ENCODE data around the gene POMT2. TPM values are rescaled to one million over a fixed set of nuclear protein-coding genes. Genes with fewer than 3 reads are reported as not detected.

The POMT2 gene
- total RNA-seq, 1 donor from 2014 or later, result 46.8 TPM

GRCh38 chr14:77231721-77232120 is 89.0 kb downstream of the POMT2 start:
- no peak for DNase-seq (ENCODE audit: low read depth, low spot score)
- Mint-ChIP-seq H3K36me3 (ENCODE audit: low read depth) (no peaks in the 10 kb centered on the region), H3K27me3 (ENCODE audit: low read depth) (no peaks in the 10 kb centered on the region), H3K4me1 (no peaks in the 10 kb centered on the region), H3K27ac (ENCODE audit: unreplicated experiment) (no peak overlapping the region), H3K9me3 (peaks cover 2% of the 10 kb centered on the region), H3K4me3 (no peak overlapping the region)
- no peak for TF ChIP-seq CTCF (conservative IDR thresholded peaks at IDR 0.05)

- peaks cover 2% of the 10 kb centered on the region for H3K9me3 Mint-ChIP-seq
- H3K27me3 Mint-ChIP-seq (ENCODE audit: low read depth), result no peaks in the 10 kb centered on the region
- no peak for TF ChIP-seq CTCF (conservative IDR thresholded peaks at IDR 0.05)
- no peak overlapping the region for H3K4me3 Mint-ChIP-seq
- DNase-seq (ENCODE audit: low read depth, low spot score), result no peak
- H3K27ac Mint-ChIP-seq (ENCODE audit: unreplicated experiment), result no peak overlapping the region
- H3K4me1 Mint-ChIP-seq, result no peaks in the 10 kb centered on the region
- H3K36me3 Mint-ChIP-seq (ENCODE audit: low read depth), result no peaks in the 10 kb centered on the region
These were observed 89.8 kb downstream of the POMT2 start for GRCh38 chr14:77230914-77231313.

- peaks cover 2% of the 10 kb centered on the region for H3K9me3 Mint-ChIP-seq
- H3K27me3 Mint-ChIP-seq (ENCODE audit: low read depth), result no peaks in the 10 kb centered on the region
- DNase-seq (ENCODE audit: low read depth, low spot score), result no peak
- no peak overlapping the region for H3K27ac Mint-ChIP-seq (ENCODE audit: unreplicated experiment)
- TF ChIP-seq CTCF (conservative IDR thresholded peaks at IDR 0.05), result no peak
- H3K4me3 Mint-ChIP-seq, result no peak overlapping the region
- no peaks in the 10 kb centered on the region for H3K36me3 Mint-ChIP-seq (ENCODE audit: low read depth)
- H3K4me1 Mint-ChIP-seq, result no peaks in the 10 kb centered on the region
These were observed 92.6 kb downstream of the POMT2 start for GRCh38 chr14:77228056-77228455.

GRCh38 chr14:77225892-77226557 is 94.7 kb downstream of the POMT2 start:
- H3K36me3 Mint-ChIP-seq (ENCODE audit: low read depth), result no peaks in the 10 kb centered on the region
- no peak for TF ChIP-seq CTCF (conservative IDR thresholded peaks at IDR 0.05)
- H3K27me3 Mint-ChIP-seq (ENCODE audit: low read depth), result peaks cover 14% of the 10 kb centered on the region
- no peak for DNase-seq (ENCODE audit: low read depth, low spot score)
- H3K4me1 Mint-ChIP-seq, result no peaks in the 10 kb centered on the region
- peak overlapping the region; percentile 93 for H3K27ac Mint-ChIP-seq (ENCODE audit: unreplicated experiment)
- peaks cover under 1% of the 10 kb centered on the region for H3K9me3 Mint-ChIP-seq
- no peak overlapping the region for H3K4me3 Mint-ChIP-seq

- no peaks in the 10 kb centered on the region for H3K9me3 Mint-ChIP-seq
- H3K4me1 Mint-ChIP-seq, result no peaks in the 10 kb centered on the region
- peaks cover 14% of the 10 kb centered on the region for H3K27me3 Mint-ChIP-seq (ENCODE audit: low read depth)
- no peaks in the 10 kb centered on the region for H3K36me3 Mint-ChIP-seq (ENCODE audit: low read depth)
- no peak overlapping the region for H3K4me3 Mint-ChIP-seq
- no peak overlapping the region for H3K27ac Mint-ChIP-seq (ENCODE audit: unreplicated experiment)
- no peak for DNase-seq (ENCODE audit: low read depth, low spot score)
- no peak for TF ChIP-seq CTCF (conservative IDR thresholded peaks at IDR 0.05)
These were observed 95.4 kb downstream of the POMT2 start for GRCh38 chr14:77225254-77225653.

Small RNA genes lying within 50 kb of the gene (microRNA-seq; reads per million reads assigned to microRNA genes)
- gene MIR1260A, result not detected

Other genes starting within 250 kb of the POMT2 start
- 28.7 and 29.8 TPM in 2 replicates for gene CIPC, start 222.6 kb downstream of the POMT2 start, total RNA-seq
- 5.6 and 5.9 TPM in 2 replicates for gene ZDHHC22, start 179.1 kb downstream of the POMT2 start, total RNA-seq
- gene TMEM63C, start 139.1 kb downstream of the POMT2 start, total RNA-seq, result 0.59 and 0.91 TPM in 2 replicates
- not detected in 2 replicates for gene NGB, start 49.7 kb downstream of the POMT2 start, total RNA-seq
- 24.5 and 27.3 TPM in 2 replicates for gene GSTZ1, start 153 bp upstream of the POMT2 start, total RNA-seq
- gene TMED8, start 56.2 kb upstream of the POMT2 start, total RNA-seq, result 19.1 and 20.2 TPM in 2 replicates
- gene SAMD15, start 56.5 kb upstream of the POMT2 start, total RNA-seq, result 4.3 and 7.8 TPM in 2 replicates
- gene NOXRED1, start 102.6 kb upstream of the POMT2 start, total RNA-seq, result 0.47 and 0.48 TPM in 2 replicates
- gene VIPAS39, start 136.7 kb upstream of the POMT2 start, total RNA-seq, result 22.9 and 23.6 TPM in 2 replicates
- gene AHSA1, start 137.2 kb upstream of the POMT2 start, total RNA-seq, result 190 and 210 TPM in 2 replicates
- gene ISM2, start 177.9 kb upstream of the POMT2 start, total RNA-seq, result 0.16 TPM in 1 of 2 replicates, not detected in the other

All from neural crest cell (in vitro differentiated cells).